ENCODE results near the gene PLXNB2.

The PLXNB2 gene

GRCh38 chr22:50296658-50297490 is 10.6 kb downstream of the PLXNB2 start:
- DNase-seq = no peak

DNA sequence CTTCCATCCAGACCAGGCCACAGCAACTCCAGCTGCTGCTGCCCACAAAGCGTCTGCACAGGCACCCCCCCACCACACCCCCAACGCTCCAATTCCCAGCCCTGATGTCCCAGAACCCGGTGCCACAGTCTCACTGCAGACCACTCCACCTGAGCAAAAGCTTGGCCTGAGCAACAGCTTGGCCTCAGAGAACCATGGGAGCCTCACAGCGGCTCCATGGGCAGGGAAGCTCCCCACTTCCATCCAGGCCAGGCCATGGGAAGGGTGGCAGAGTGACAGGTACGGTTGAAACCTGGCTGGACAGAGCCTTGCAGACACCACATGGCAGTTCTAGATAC is 13.2 kb downstream of the PLXNB2 start:
- no peak for DNase-seq

- DNase-seq = no peak
These were observed 13.8 kb downstream of the PLXNB2 start for GRCh38 chr22:50293441-50294318.

GRCh38 chr22:50292643-50293440 is 14.6 kb downstream of the PLXNB2 start:
- no peak for DNase-seq

- DNase-seq = no peak
These were observed 17.4 kb downstream of the PLXNB2 start for GRCh38 chr22:50289942-50290630.

GRCh38 chr22:50289151-50289941 is 18.1 kb downstream of the PLXNB2 start:
- no peak for DNase-seq

DNA sequence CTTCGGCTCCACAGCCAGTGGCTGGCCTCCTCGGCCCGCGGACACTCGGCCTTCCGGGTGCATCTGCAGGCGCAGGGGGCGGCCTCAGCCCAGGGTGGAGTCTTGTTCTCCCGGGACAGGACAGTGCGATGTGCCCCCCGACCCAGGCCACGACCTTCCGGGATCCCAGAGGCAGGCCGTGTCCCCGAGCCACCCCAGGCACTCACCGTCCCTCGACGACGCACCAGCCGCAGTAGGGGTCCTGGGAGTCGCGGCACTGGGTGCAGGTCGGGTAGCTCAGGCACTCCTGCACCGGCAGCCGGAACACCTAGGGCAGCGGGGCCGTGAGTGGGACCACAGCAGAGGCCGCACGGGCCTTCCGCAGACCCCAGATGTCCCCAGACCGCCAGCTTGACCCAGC is 19.7 kb downstream of the PLXNB2 start:
- no peak for DNase-seq

GRCh38 chr22:50286701-50287318 is 20.6 kb downstream of the PLXNB2 start:
- DNase-seq = no peak

GRCh38 chr22:50286275-50286674 is 21.2 kb downstream of the PLXNB2 start:
- DNase-seq = no peak

- no peak for DNase-seq
These were observed 21.7 kb downstream of the PLXNB2 start for GRCh38 chr22:50285568-50286229.

DNA sequence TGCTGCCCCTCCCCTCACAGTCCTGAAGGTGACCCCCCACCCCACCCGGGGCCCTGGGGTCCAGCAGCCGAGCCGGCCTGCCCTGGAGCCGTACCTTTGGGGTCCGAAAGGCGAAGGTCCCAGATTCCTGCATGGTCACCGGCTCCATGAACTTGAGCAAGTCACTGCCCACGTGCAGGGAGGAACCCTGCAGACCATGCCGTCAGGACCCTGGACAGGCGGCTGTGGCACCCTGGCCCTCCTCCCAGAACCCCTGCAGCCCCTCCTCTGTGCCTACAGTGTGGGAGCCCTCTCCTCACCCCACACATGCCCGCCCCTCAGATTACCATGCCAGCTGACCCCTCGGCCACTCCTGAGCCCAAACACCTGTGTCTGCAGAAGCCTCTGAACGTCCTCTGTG is 23.0 kb downstream of the PLXNB2 start:
- no peak for DNase-seq

- DNase-seq = no peak
These were observed 23.6 kb downstream of the PLXNB2 start for GRCh38 chr22:50283821-50284220.

GRCh38 chr22:50282361-50283155 is 24.9 kb downstream of the PLXNB2 start:
- DNase-seq = no peak

DNA sequence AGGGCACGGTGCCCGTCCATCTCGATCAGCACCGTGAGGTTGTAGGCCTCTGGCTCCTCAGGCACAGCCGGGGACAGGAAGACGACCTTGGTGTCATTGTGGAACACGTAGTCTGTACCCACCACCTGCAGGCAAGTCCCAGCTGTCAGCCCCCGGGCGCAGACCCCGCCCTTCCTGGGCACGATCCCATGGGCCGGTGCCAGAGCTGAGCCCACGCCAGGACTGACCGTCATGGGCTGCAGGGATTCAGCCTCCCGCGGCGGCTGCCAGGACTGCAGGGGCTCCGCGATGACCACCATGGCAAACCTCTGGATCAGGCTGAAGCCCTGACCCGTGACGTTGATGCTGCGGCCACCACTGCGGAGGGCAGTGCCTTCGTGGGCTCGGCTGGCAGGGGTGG is 25.5 kb downstream of the PLXNB2 start:
- no peak for DNase-seq

GRCh38 chr22:50281384-50281760 is 26.1 kb downstream of the PLXNB2 start:
- DNase-seq = no peak

DNA sequence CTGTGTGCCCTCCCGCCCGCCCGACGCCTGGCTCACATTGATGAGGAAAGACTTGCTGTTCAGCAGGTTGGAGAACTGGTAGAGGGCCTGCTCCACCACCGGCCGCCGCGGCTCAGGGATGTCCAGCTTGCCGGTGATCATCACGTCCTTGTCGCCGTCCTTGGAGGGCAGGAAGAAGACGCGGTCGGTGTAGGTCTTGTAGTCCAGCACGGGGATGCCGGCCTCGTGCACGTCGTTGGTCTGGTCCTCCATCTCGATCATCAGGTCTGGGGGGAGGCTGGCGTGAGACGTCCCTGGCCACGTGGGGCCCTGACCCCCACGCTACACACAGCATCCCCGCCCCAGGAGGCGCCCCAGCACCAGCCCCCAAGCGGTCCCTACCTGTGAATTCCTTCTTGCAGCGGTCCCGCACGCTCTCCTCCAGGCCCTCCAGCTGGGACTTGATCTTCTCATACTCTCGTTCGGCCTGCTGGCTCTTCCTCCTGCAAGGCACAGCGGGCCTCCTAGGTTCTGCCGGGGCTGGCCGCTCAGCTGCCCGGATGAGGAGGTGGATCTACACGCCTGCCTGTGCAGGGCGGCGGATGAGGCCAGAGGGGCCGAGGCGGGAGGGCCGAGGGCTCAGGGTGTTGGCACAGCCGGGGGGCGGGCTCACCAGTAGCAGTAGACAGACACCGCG is 26.6 kb downstream of the PLXNB2 start:
- no peak for DNase-seq

GRCh38 chr22:50280022-50280707 is 27.3 kb downstream of the PLXNB2 start:
- DNase-seq = no peak

DNA sequence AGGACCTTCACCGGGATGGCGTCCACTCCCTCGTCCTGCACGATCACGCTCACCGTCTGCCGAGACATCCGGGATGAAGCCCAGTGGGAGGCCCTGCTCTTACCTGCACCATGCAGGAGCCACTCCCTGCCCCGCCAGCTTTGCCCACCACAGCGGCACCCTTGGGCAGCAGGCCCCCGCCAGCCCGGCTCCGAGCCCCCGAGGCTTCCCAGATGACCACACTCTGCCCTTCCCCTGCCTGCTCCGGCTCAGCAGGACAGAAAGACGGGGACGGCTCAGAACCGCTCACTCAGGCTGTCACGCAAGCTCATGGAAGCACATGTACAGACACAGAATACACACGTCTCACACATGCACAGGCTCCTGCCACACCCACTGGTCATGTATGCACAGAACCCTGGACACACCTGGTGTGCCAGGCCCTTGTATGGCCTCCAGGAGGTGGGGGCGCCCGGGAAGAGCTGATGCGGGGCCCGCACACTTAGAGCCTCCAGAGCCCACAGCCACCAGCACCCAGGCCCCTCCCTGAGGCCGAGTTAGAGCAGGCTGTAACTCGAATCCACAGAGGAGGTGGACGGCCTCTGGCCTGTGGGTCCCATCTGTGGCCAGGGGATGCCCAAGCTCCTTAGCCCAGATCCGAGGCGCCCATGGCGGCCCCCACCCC is 28.4 kb downstream of the PLXNB2 start:
- DNase-seq = no peak
